NT2/D1 (cell line): ENCODE results near the gene UFL1.

Experiments used
- YY1 ChIP-seq: IDR thresholded peaks from 2 replicates; pipeline ENCODE4 v1.6.1; 2011; ENCODE audit not compliant: insufficient read length, insufficient read depth
- ZNF274 ChIP-seq: IDR thresholded peaks from 2 replicates; pipeline ENCODE4 v1.6.1; 2011; ENCODE audit warnings: mild to moderate bottlenecking, low read depth, low read length

- TF ChIP-seq ZNF274 (no peak), YY1 (no peak)
Observed at GRCh38 chr6:96522465-96523009, 931 bp downstream of the UFL1 start.
